Aortic smooth muscle cell (primary cell): Measurements from ENCODE around the gene SCAPER. TPM values are rescaled to one million over a fixed set of nuclear protein-coding genes. Genes with fewer than 3 reads are reported as not detected.

Source experiments
- total RNA-seq: library from RNA; depleted of rRNA; stranded (reverse); fragments of >200 nt; gene quantifications from 2 replicates; pipeline ENCODE4 v1.2.3, GENCODE V29; 2014

SCAPER gene
- total RNA-seq = 5.4 and 6.2 TPM in 2 replicates

GRCh38 chr15:76905013-76905839 is at the start of gene SCAPER:
Gene SCAPER (minus strand): TSS chr15:76905340. CDS start chr15:76883817, 21,523 bp downstream.

GRCh38 chr15:76931397-76932134 is 26.4 kb upstream of the SCAPER start, which contains the start of gene RCN2:
Gene RCN2 (plus strand): TSS chr15:76931749. CDS start chr15:76931842, 93 bp downstream.

GRCh38 chr15:76336254-76337058 is 568.7 kb downstream of the SCAPER start, which contains the start of gene ISL2:
Gene ISL2 (plus strand): TSS chr15:76336773. CDS start chr15:76336884, 111 bp downstream.

GRCh38 chr15:76311100-76311953 is 593.8 kb downstream of the SCAPER start, which contains the start of gene ETFA:
Gene ETFA (minus strand): TSS chr15:76311469. CDS start chr15:76311388, 81 bp downstream.

Other genes with a start within 250 kb of the SCAPER start
- 53.4 and 75.1 TPM in 2 replicates for gene RCN2, start 26.4 kb upstream of the SCAPER start, total RNA-seq
- gene PSTPIP1, start 89.8 kb upstream of the SCAPER start, total RNA-seq = 1.1 and 1.8 TPM in 2 replicates
- 232 and 262 TPM in 2 replicates for gene TSPAN3, start 165.8 kb upstream of the SCAPER start, total RNA-seq